ENCODE data around the gene HOXD8.

GRCh38 chr2:176084611-176085119 is 44.8 kb upstream of the HOXD8 start:
- TF ChIP-seq EZH2 (IDR thresholded peaks at IDR 0.05; ENCODE audit: insufficient read depth, low read length): peak; percentile 6
- no peak for TF ChIP-seq CTCF (IDR thresholded peaks at IDR 0.05; ENCODE audit: insufficient read depth, low read depth, low read length)
